AG10803 (cell line): ENCODE measurements around the gene PRDM16.
A peak's percentile ranks its signal among the peaks of the same experiment; 100 is the strongest.

Source experiments
- DNase-seq: peaks from one replicate; pipeline ENCODE4 v3.0.0; 2010; ENCODE audit warnings: low read depth
- H3K4me3 ChIP-seq: 2 replicates; pipeline ENCODE4 v1.5.1; 2011; ENCODE audit warnings: mild to moderate bottlenecking, low read length, control low read depth
- CTCF ChIP-seq: conservative IDR thresholded peaks from 2 replicates; pipeline ENCODE4 v1.5.1; 2011; ENCODE audit warnings: mild to moderate bottlenecking, low read length, control low read depth, inconsistent platforms

PRDM16 gene

GRCh38 chr1:3244927-3245315 lies 175.9 kb downstream of the PRDM16 start:
- peak; percentile 3 for DNase-seq
- H3K4me3 ChIP-seq: no peak overlapping the region
- no peak for TF ChIP-seq CTCF

DNA sequence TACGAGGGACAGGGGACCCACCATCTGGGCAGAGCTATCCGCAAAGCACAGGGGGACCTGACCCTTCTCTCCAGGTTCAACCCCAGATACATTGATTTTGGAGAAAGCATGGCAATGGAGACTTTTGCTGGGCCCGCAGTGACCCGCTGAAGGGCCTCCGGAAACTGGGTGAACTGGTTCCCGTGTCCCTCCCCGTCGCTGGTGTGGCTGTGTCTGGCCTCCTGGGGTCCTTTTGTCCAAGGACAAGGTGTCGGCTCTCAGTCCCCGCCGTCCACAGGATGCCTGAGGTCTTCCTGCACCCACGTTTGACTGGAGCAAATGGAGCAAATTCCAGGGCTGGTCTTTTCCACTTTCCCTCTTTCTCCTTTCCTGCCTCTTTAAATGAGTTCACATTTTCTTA lies 176.3 kb downstream of the PRDM16 start:
- no peak for TF ChIP-seq CTCF
- H3K4me3 ChIP-seq: no peak overlapping the region
- DNase-seq: no peak

DNA sequence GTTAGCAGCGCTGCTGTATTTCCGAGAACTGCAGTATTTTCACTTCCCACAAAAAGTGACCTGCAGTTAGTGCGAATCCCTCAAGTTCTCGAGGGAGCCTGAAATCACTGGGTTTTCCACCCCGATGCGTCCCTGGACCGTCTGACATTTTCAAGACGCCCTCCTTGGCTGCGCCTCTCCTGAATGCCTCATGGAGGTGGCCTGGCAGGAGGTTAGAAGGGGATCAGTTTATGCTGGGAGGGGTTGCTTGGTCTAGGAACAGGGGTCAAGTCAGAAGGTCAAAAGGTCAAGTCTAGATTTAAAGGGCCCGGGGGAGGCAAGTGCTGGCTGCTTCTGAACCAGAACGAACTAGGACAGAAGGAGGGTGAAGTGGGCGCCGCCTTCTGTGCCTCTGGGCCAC lies 176.8 kb downstream of the PRDM16 start:
- no peak for DNase-seq
- H3K4me3 ChIP-seq: no peak overlapping the region
- TF ChIP-seq CTCF: no peak

- no peak overlapping the region for H3K4me3 ChIP-seq
- DNase-seq: no peak
- TF ChIP-seq CTCF: no peak
Observed at GRCh38 chr1:3246251-3246650, 177.2 kb downstream of the PRDM16 start.

GRCh38 chr1:3247521-3248121 lies 178.6 kb downstream of the PRDM16 start:
- DNase-seq: no peak
- no peak for TF ChIP-seq CTCF
- no peak overlapping the region for H3K4me3 ChIP-seq

GRCh38 chr1:3248155-3249141 lies 179.4 kb downstream of the PRDM16 start:
- DNase-seq: no peak
- H3K4me3 ChIP-seq: no peak overlapping the region
- no peak for TF ChIP-seq CTCF

GRCh38 chr1:3249231-3249630 lies 180.2 kb downstream of the PRDM16 start:
- TF ChIP-seq CTCF: no peak
- DNase-seq: no peak

More at GRCh38 chr1:3249231-3249630, 180.2 kb downstream of the PRDM16 start:
- no peak overlapping the region for H3K4me3 ChIP-seq
